Stimulated activated CD4-positive, alpha-beta T cell treated with anti-CD3 and anti-CD28 coated beads, Interleukin-1b, Interleukin-23, amount 100 ng/mL, for 1 hour (primary cell): ENCODE results near the gene RABGAP1L.
"Not testable (repeated sequence)": the region's sequence is repeated elsewhere in the genome, so short reads cannot be mapped to it uniquely, and the experiment has no call there.

Source experiments
- DNase-seq, 2 donors: peaks; one replicate each; pipeline ENCODE4 v3.0.0-alpha.2; 2020; ENCODE audit warnings: low read depth in 2 of 2

Gene RABGAP1L

DNA sequence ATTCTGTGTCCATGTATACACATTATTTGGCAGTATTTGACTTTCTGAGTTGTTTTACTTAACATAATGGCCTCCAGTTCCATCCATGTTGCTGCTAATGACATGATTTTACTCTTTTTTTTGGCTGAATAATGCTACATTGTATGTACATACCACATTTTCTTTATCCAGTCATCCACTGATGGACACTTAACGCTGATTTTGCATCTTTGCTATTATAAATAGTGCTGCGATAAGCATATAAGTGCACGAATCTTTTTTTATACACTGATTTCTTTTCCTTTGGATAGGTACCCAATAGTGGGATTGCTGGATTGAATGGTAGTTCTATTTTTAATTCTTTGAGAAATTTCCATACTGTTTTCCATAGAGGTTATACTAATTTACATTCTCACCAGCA is 544.0 kb downstream of the RABGAP1L start:
- DNase-seq = no peak

DNA sequence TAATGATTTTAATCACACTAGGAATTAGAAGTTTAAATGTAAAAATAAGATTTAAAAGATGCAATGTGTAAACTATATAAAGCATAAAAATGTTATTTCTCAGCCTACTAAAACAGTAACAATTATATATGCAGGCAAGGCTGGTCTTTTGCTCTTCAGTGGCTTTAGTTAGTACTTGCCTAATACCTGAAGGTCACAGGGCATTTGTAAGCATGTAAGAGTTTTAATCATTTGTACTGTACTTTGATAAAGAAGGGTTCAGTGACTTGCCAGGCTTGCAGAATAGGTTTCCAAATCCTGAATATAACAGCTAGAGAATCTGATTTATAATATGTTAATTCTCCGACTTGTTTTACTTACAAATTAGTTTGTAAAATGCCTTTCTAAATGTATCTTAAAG is 545.0 kb downstream of the RABGAP1L start:
- DNase-seq = no peak

DNA sequence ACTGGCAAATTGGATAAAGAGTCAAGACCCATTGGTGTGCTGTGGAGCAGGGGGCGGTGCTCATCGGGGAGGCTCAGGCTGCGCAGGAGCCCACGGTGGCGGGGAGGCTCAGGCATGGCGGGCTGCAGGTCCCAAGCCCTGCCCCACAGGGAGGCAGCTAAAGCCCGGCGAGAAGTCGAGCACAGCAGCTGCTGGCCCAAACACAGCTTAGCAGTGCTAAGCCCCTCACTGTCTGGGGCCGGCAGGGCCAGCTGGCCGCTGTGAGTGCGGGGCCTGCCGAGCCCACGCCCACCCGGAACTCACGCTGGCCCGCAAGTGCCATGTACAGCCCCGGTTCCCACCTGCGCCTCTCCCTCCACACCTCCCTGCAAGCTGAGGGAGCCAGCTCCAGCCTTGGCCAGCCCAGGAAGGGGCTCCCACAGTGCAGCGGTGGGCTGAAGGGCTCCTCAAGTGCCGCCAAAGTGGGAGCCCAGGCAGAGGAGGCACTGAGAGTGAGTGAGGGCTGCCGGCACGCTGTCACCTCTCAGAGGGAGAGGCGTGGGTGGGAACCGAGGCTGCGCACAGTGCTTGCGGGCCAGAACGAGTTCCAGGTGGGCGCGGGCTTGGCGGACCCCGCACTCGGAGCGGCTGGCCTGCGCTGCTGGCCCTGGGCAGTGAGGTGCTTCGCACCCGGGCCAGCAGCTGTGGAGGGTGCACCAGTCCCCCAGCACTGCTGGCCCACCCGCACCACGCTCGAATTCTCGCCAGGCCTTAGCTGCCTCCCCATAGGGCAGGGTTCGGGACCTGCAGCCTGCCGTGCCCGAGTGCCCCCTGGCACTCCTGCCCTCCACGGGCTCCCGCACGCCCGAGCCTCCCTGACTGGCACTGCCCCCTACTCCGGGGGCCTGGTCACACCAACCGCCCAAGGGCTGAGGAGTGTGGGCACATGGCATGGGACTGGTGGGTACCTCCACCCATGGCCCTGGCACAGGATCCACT is 551.8 kb downstream of the RABGAP1L start:
- no peak for DNase-seq

DNA sequence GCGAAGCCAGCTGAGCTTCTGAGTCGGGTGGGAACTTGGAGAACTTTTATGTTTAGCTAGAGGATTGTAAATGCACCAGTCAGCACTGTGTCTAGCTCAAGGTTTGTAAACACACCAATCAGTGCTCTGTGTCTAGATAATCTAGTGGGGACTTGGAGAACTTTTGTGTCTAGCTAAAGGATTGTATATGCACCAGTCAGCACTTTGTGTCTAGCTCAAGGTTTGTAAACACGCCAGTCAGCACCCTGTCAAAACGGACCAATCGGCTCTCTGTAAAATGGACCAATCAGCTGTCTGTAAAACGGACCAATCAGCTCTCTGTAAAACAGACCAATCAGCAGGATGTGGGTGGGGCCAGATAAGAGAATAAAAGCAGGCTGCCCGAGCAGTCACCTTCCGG is 552.5 kb downstream of the RABGAP1L start:
- not testable (repeated sequence) for DNase-seq

DNA sequence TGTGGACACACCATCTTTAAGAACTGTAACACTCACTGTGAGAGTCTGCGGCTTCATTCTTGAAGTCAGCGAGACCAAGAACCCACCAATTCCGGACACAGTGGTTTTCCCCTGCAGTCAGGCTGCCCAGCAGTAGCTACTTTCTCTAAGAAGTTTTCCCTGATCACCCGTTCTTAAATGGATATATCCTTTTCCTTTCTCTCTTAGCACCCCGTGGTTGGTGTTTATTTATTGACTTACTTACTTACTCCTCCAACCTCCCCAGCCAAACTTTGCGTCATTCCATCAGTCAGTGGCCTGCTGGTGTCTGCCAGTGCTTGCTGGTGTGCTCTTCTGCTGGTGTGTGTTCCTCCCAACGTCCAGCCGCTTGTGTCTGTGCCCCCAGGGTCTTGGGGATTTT is 553.2 kb downstream of the RABGAP1L start:
- no peak for DNase-seq

DNA sequence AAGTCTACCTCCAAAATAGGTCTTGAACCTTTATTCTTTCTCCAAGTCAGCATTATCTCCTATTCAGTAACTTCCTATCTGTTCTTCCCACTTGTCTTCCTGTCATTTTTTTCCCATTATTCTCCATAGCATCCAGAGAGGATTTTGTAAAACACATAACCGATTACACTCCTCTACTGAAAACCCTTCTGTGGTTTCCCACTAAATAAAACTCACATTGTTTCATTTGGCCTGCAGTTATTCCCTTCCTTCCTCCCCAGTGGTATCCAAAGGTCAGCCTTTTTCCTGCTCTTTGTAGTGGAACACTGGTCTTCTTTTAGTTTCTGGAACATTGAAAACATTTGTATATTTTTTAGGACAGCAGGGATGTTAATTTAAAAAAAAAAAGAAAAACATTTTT is 554.5 kb downstream of the RABGAP1L start:
- no peak for DNase-seq

DNA sequence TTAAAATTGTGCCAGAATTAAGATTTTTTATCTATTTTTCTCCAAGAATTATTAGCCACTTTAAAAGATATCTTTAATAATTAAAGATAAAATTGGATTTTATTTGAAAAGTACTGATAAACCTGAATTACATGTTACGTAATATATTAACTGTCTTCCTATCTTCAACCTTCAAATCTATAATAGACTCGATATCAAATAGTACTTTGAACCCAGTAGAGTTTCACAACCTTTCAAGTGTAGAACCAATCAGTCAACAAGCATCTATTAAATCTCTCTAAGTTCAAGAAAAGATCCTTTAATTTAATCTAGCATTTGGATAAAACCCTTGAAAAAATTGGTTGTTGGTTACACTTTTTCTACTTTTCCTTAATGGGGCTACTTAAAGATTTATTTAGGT is 559.9 kb downstream of the RABGAP1L start:
- no peak for DNase-seq

DNA sequence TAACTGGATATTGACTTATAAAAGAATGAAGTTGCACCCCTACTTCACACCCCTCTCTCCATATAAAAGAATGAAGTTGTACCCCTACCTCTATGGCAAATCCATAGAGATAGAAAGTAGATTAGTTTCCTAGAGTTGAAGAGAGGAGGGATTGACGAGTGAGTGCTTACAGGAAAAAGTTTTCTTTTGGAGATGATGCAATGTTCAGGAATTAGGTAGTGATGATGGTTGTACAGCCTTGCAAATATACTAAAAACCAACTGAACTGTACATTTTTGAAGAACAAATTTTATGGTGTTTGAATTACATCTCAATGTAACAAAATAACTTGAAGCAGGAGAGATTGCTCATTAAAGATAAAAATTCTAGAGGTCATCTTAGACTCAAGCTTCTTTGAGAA is 561.3 kb downstream of the RABGAP1L start:
- no peak for DNase-seq

DNA sequence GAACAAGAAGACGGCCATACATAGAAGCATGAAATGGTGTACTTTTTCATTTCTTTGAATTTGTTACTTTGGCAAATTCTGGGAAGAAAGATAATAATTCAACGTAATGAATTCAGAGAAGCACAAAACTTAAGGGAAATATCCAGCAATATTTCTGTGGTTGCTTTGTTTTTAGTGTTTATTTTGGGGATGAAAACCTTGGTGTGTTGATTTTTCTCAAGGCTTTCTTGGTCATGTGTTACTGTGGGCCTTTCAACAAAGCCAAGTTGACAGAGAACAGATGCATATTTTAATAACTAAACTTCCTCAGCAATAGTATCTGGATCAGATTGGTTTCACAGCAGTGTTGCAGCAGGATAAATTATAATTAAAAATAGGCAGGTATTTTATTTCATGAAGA is 561.9 kb downstream of the RABGAP1L start:
- no peak for DNase-seq

DNA sequence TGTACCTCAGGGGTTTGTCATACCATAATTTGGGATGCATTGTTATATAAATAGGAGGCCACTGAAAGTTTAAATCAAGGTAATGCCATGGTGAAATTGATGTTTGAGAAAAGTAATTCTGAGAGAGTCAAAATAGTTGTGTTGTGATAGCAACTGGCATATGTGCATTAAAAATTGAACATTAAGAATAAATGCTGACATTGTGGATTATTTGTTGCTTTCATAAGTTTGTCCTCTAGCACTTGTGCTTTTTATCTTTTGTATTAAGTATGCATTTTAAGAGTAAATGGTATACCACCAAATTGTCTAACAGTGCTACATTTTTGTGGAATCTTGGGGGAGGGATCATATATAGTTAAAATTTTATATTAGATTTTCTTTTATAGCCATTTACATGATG is 564.5 kb downstream of the RABGAP1L start:
- no peak for DNase-seq

DNA sequence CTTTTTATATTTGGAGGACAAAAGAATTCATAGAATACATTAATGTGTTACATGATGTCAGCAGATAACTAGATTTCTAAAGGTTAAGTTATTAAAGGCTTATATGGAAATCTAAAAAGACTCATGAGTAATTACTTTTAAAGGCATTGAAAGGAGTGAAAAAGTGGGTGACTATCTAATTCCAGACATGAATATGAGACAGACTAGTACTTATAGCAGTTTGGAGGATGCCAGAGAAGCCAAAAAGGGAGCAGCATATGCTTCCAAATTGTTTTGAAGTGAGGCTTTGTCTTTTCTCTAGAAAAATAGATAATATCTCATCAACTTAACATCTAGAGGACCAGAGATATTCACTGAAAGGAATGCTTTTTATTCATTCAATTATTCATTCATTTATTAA is 564.9 kb downstream of the RABGAP1L start:
- no peak for DNase-seq

DNA sequence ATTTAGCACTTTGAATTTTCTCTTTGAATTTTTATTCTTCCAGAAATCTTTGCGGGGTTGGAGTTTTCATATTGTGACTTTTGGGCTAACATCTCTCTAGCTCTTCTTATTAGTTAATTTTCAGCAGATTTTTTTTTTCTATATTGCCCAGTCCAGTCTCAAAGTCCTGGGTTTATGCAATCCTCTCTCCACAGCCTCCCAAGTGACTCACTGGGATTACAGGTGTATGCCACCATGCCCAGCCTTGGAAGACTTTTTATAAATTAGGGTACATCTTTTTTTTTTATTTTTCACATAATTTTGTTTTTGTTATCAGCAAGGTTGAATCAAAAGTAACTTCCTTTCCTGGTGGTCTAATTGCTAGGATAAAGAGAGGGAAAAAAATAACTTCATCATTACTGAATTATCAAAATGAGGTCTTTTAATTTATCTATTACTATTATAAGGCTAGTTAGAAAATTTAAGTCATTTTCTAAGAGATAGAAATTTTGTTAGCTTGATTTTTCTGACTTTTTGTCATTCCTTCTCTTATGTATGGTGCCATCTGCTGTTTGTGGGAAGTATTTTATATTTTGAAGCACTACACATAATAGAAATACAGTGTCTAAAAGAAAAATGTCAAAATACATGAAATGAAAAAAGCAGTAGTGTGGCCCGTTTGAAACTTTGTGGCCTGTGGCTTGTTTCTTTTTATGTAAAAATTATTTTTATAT is 567.0 kb downstream of the RABGAP1L start:
- no peak for DNase-seq

DNA sequence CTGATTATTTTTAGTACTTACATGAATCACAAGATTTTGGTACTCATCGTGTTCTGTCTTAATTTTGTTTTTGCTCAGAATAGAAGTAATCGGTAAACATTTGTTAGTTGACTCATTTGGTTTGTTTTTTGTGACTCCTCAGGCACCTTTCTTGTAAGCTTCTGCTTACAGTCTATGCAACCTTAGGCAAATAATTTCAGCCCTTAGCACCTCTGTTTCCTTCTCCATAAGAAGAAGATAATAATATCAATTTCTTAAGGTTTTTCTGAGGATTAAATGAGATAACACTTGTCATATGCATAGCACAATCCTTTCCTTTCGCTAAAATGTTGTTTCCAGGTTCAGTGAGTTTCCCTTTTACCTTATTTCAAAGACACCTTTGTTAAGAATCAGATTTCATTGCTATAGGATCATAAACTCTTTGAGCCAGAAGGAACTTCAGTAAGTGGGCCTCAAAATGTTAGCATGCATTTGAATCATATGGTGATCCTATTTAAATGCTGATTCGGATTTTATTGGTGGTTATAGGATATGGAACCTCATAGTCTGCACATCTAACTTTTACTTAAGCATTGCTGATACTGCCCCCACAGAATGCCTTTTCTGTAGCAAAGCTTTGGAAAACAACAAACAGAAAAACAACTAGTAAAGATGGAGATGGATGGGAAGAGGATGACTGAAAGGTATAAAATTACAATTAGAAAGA is 567.7 kb downstream of the RABGAP1L start:
- no peak for DNase-seq

DNA sequence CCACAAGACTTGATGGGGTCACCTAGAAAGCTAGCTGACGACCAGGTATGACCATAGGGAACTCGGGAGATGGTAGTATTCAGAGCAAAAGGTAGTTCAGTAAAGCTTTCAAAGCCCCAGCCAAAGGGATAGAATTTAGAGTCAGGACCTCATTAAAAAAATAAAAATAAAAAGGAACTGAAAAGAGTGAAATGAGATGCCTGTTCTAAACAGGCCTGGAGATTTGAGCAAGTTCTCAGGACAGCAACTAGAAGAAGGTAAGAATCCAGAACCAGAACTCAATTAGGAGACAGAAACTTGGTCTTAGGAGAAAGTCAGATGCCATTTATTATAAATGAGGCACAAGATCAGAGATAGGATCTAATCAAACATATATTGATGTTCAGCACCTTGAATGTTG is 575.0 kb downstream of the RABGAP1L start:
- DNase-seq = no peak

DNA sequence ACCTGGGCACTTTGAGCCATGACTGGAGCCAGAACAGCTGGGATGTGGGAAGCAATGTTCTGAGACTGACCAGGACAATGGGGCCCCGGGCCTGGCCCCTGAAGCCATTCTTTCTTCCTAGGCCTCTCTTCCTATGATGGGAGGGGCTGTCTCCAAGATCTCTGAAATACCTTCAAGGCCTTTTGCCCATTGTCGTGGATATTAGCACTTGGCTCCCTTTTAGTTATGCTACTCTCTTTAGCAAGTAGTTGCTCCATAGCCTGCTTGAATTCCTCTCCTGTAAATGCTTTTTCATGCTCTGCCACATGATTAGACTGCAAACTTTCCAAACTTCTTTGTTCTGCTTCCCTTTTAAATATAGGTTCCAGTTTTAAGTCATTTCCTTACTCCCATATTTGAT is 577.5 kb downstream of the RABGAP1L start:
- no peak for DNase-seq

DNA sequence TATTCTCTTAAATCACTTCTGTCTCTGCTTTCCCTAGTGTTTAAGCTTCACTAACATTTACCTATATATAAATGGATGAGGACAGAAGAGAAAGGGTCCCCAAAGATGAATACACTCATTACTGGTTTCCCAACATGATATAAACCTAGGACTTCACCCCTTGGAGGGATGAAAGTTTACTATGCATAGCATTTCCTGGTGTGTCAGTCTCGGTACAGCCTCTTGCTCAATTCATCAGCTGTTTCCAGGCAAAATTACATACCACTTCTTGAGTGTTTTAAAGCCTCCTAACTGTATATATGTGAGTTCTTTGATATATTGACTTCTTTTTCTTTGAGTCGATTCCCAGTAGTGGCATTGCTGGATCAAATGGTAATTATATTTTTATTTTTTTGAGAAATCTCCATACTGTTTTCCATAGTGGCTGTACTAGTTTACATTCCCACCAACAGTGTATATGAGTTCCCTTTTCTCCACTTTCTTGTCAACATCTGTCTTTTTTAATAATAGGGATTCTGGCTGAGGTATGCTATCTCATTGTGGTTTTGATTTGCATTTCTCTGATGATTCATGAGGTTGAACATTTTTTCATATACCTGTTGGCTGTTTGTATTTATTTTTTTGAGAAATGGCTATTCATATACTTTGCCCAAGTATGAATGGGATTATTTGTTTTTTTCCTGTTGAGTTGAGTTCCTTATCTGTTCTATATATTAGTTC is 581.1 kb downstream of the RABGAP1L start:
- no peak for DNase-seq

DNA sequence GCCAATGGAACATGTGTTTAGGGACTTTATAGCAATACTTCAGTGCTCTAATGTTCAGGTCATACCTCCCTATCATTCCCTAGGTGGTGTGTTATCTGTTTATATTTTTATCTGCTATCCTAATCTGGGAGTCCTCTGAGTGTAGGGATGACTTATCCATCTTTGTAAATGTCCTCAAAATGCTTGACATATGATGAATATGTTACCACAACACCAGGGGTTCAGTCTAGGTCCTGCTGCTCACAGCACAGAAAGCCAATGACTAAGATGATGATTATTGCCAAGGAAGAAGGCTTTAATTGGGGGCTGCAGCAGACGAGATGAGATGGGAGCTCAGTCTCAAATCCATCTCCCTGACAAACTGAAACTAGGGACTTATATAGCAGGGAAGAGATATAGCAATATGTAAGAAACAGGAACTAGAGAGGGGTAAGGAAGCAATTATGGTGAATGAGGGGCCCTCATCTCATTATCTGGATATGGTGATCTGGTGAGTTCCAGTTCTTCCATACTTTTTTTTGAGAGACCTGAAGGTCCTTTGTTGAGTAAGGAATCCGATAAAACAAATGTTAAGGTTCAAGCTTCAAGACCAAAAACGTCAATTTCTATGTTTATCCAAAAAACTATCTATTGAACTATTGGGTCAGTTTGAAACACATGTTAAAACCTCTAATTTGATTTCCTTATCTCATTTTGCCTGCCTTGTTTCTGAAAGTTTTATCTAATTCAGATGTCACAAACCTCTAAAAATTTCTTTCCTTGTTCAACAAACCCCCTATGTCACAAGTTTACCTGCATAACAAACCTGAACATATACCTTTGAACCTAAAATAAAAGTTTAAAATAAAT is 583.7 kb downstream of the RABGAP1L start:
- DNase-seq = no peak

DNA sequence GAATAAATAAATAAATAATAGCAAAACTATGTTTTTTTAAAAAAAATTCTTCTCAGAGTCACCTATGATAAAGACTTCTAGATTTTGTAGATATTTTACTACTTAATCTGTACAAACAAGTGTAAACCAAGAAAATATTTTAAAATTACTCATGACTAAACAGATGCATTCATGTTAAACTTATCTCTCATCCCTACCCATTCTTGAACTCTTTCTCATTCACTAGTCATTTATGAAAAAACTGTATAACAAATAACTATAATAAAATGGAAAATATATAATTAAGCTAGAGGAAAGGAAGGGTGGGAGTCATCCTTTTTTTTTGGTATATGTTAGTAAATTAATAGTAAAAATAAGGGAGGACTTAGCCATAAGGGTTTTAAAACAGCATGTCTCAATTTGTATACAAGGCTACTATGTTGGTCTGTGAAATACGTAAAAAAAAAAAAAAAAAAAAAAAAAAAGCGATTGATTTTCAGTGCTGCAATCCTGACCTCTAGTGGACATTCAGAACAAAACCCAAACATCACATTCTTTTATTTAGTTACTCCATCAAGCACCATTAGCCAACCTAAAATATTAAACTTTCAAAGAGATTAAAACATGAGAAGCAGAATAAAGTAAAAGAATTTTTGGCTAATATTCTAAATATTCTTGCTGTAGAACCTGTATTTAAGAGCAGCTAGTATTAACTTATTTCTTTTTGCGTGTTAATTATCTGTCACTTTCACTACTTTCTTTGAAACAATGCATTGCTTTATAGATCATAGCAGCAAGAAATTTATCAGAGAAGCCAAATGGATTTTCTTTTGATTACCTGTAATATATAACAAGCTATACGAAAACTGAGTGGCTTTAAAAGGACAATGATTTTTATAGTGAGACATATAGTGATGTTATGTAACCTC is 584.6 kb downstream of the RABGAP1L start:
- DNase-seq = no peak

DNA sequence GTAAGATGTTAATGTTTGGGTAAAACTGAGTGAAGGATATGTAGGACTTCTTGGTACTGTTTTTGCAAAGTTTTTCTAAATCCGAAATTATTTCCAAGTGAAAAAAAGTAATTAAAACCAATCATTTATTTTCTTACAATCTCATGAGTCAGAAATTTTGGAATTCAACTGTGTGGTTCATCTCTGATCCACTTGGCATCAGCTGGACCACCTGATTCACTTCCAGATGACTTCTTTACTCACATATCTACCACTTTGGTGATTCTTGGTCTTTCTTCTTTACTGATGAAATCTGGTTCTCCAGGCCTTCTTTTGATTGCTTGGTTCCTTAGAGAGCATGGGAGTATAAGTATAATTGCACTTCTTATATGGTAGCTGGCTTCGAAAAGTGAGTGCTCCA is 585.6 kb downstream of the RABGAP1L start:
- no peak for DNase-seq
